Activated CD4-positive, alpha-beta T cell treated with anti-CD3 and anti-CD28 coated beads, Interleukin-2, amount 10 ng/mL, durations not matched to agents 24 days and 14 days (primary cell): Measurements from ENCODE around the gene PRELP. TPM values are rescaled to one million over a fixed set of nuclear protein-coding genes. Genes with fewer than 3 reads are reported as not detected.
"Not testable (repeated sequence)": the region's sequence is repeated elsewhere in the genome, so short reads cannot be mapped to it uniquely, and the experiment has no call there.

Experiments used
- DNase-seq: peaks from one replicate; pipeline ENCODE4 v3.0.0; 2022
- H3K27ac Mint-ChIP-seq: one replicate; pipeline ENCODE4 v1.8.0; 2022; ENCODE audit warnings: mild to moderate bottlenecking, mixed read lengths
- H3K27me3 Mint-ChIP-seq: one replicate; pipeline ENCODE4 v1.8.0; 2022; ENCODE audit warnings: mixed read lengths
- H3K36me3 Mint-ChIP-seq: one replicate; pipeline ENCODE4 v1.8.0; 2022; ENCODE audit warnings: low read depth, mild to moderate bottlenecking, mixed read lengths
- H3K4me1 Mint-ChIP-seq: one replicate; pipeline ENCODE4 v1.8.0; 2021; ENCODE audit warnings: mixed read lengths
- H3K4me3 Mint-ChIP-seq: one replicate; pipeline ENCODE4 v1.8.0; 2022; ENCODE audit warnings: mild to moderate bottlenecking, moderate library complexity, mixed read lengths
- H3K9me3 Mint-ChIP-seq: one replicate; pipeline ENCODE4 v1.8.0; 2021; ENCODE audit warnings: mixed read lengths
- intact Hi-C: fragments of 100-400 bp; cut with micrococcal nuclease; formaldehyde crosslinking; loops from one replicate; pipeline ENCODE4 v1.15.1; 2023
- total RNA-seq: library from RNA; stranded (reverse); gene quantifications from 2 replicates; pipeline ENCODE4 v1.2.3, GENCODE V29; 2022

The PRELP gene
- total RNA-seq, 1 donor from 2014 or later: not detected

- Mint-ChIP-seq H3K27me3 (peaks cover 60% of the 10 kb centered on the region), H3K9me3 (peaks cover 5% of the 10 kb centered on the region), H3K4me1 (no peaks in the 10 kb centered on the region), H3K4me3 (no peak overlapping the region), H3K36me3 (peaks cover 2% of the 10 kb centered on the region), H3K27ac (no peak overlapping the region)
- intact Hi-C loops: no loop called here
- DNase-seq: no peak
These were observed 28.5 kb upstream of the PRELP start for GRCh38 chr1:203447151-203447550.

DNA sequence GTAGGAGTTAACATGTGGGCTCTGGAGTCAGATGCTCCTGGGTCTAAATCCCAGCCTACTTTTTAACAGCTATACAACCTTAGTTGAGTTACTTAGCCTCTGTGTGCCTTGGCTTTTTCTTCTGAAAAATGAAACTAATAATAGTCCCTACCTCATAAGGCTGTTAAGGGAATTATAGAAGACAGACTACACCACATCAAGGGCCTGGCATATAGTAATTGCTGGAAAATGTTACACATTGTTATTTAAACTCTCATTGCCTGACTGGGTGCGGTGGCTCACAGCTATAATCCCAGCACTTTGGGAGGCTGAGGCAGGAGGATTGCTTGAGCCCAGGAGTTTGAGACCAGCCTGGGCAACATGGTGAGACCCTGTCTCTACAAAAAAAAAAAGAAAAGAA, 28.0 kb upstream of the PRELP start:
- H3K9me3 Mint-ChIP-seq, DNase-seq, H3K27ac Mint-ChIP-seq, intact Hi-C loops, H3K4me1 Mint-ChIP-seq, H3K36me3 Mint-ChIP-seq, H3K4me3 Mint-ChIP-seq: not testable (repeated sequence)
- H3K27me3 Mint-ChIP-seq: peaks cover 57% of the 10 kb centered on the region

DNA sequence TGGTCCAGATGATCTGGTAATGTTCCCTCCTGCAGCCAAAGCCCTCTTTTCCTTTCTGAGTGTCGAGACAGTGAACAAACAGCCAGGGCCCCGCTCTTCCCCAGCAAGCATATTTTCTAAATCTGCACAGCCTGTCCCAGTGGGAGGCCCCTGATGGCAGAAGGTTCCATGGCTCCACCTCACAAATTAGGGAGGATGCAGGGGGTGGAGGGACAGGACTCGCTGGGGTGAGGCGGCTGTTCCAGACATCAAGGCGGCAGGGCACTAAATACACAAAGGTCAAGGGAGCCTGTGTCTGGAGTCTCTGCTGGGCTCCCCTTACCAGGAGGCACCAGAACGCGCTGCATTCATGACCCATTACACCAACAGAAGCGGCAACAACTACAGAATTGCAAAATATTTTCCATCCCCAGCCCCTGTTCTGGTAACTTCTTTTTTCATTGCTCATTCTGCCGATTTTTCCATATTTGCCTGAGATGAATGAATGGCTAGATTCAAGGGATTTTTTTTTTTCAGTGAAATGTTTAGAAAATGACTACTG, 27.0 kb upstream of the PRELP start:
- peaks cover 2% of the 10 kb centered on the region for H3K36me3 Mint-ChIP-seq
- H3K4me1 Mint-ChIP-seq: no peaks in the 10 kb centered on the region
- intact Hi-C loops: no loop called here
- no peak overlapping the region for H3K27ac Mint-ChIP-seq
- H3K9me3 Mint-ChIP-seq: peaks cover 5% of the 10 kb centered on the region
- peaks cover 51% of the 10 kb centered on the region for H3K27me3 Mint-ChIP-seq
- H3K4me3 Mint-ChIP-seq: no peak overlapping the region
- DNase-seq: no peak

DNA sequence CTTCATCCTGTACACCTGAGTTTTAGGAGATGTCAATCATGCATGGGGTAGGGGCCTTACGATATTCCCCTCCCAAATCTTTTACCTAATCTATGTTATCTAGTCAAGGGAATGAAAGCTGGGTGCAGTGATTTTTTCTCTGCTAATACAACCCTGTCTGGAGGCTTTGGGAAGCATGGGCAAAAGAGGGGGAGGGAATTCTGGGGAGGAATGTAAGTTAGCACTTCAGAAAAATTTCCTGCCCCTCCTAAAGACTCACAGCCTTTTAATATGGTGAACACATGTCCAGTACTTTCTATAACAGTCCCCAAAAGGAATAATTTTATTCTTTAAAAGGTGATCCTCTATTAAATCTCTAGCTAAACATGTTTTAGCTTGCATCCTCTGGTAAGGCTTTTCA, 25.6 kb upstream of the PRELP start:
- Mint-ChIP-seq H3K9me3 (peaks cover 3% of the 10 kb centered on the region), H3K4me3 (no peak overlapping the region), H3K36me3 (peaks cover under 1% of the 10 kb centered on the region), H3K27ac (no peak overlapping the region), H3K27me3 (peaks cover 47% of the 10 kb centered on the region), H3K4me1 (no peaks in the 10 kb centered on the region)
- intact Hi-C loops: no loop called here
- DNase-seq: no peak

DNA sequence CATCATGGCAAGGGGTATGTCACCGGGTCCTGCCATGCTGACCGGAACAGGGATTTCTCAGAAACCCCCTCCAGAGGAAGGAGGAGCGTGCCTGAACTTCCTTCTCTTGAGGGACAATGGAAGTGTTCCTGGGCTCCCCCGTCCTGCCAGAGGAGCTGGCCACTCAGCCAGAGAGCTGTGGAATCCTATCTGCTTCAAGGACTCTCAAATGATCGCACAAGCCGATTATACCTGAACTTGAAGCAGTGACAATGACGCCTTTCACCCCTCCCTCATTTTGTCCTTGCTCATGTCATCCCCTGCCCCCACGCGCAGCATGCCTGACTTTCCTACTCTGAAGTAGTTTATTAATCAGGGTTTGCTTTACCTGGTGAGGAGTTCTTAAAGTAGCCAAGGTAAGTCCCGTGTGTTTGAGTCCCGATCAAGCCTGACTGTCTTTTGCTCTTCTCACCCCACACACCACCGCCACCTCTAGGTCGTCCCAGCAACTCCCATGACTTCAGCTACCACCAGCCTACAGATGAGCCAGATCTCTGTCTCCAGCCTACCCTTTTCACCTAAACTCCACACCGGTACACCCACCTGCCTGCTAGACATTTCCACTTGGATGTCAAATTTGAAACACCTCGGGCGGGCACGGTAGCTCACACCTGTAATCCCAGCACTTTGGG, 25.0 kb upstream of the PRELP start:
- no peak for DNase-seq
- intact Hi-C loops: no loop called here
- H3K36me3 Mint-ChIP-seq: no peaks in the 10 kb centered on the region
- no peaks in the 10 kb centered on the region for H3K9me3 Mint-ChIP-seq
- H3K4me1 Mint-ChIP-seq: no peaks in the 10 kb centered on the region
- H3K27ac Mint-ChIP-seq: no peak overlapping the region
- H3K27me3 Mint-ChIP-seq: peaks cover 42% of the 10 kb centered on the region
- no peak overlapping the region for H3K4me3 Mint-ChIP-seq

- peaks cover 37% of the 10 kb centered on the region for H3K27me3 Mint-ChIP-seq
- no peaks in the 10 kb centered on the region for H3K9me3 Mint-ChIP-seq
- no peak overlapping the region for H3K27ac Mint-ChIP-seq
- H3K4me3 Mint-ChIP-seq: no peak overlapping the region
- no peaks in the 10 kb centered on the region for H3K36me3 Mint-ChIP-seq
- intact Hi-C loops: no loop called here
- no peaks in the 10 kb centered on the region for H3K4me1 Mint-ChIP-seq
- no peak for DNase-seq
These were observed 23.5 kb upstream of the PRELP start for GRCh38 chr1:203451836-203452784.

DNA sequence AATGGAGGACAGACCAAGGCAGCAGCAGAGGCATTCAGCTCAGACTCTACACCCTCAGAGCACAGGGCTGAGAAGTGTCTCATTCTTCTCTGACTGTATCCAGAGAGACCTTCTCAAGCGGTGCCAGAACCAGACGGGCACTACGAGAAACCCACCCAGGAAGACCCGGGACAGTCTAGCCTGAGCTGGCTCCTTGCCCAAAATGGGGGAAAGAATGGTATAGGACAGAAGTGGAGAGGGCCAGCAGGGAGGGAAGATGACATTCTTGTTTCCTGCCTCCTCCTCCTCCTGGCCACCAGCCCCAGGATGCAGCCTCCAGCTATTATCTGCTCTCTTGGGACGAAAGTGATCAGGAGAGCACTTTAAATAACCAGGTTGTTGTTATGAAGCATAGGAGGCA, 22.6 kb upstream of the PRELP start:
- Mint-ChIP-seq H3K9me3 (no peaks in the 10 kb centered on the region), H3K27ac (no peak overlapping the region), H3K27me3 (peaks cover 32% of the 10 kb centered on the region), H3K4me1 (no peaks in the 10 kb centered on the region), H3K36me3 (no peaks in the 10 kb centered on the region), H3K4me3 (no peak overlapping the region)
- no peak for DNase-seq
- intact Hi-C loops: no loop called here

DNA sequence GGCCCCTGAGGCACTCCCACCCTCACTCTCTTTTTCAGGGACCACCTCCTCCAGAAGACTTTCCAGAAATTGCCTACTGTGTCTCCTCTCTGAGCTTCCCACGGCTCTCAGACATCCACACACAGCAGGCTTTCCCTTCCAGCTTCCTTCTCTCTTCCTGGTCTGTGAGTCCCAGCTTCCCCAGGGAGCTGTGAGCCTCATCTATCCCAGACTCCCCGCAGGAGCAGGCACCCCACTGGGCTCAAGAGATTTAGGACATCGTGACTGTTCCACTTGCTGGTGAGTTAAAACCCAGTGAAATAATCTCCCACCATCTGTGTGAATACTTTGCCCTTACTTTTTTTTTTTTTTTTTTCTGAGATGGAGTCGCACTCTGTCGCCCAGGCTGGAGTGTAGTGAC, 22.0 kb upstream of the PRELP start:
- H3K4me3 Mint-ChIP-seq: no peak overlapping the region
- no peak for DNase-seq
- no peaks in the 10 kb centered on the region for H3K36me3 Mint-ChIP-seq
- H3K27me3 Mint-ChIP-seq: peaks cover 29% of the 10 kb centered on the region
- intact Hi-C loops: no loop called here
- no peak overlapping the region for H3K27ac Mint-ChIP-seq
- H3K9me3 Mint-ChIP-seq: no peaks in the 10 kb centered on the region
- H3K4me1 Mint-ChIP-seq: no peaks in the 10 kb centered on the region

- Mint-ChIP-seq H3K9me3 (no peaks in the 10 kb centered on the region), H3K4me3 (no peak overlapping the region), H3K36me3 (no peaks in the 10 kb centered on the region), H3K27ac (no peak overlapping the region), H3K4me1 (no peaks in the 10 kb centered on the region), H3K27me3 (peaks cover 24% of the 10 kb centered on the region)
- intact Hi-C loops: no loop called here
- DNase-seq: no peak
These were observed 20.6 kb upstream of the PRELP start for GRCh38 chr1:203454986-203455471.

DNA sequence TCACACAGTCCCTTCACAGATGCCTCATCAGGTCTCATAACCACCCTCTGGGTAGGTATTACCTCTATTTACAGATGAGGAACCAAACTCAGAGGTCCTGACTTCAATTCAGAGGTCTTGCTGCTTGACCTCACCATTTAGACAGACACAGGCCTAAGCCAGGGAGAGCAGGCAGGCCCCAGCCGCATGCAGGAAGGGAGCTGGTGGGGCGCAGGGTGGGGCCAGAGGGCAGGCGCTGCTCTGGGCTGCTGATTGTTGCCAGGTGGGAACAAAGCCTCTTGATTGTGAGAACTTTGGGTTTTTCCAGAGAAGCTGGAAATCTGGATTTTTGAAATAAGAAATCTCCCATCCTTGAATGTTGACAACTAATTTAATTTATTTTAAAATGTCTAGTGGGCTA, 19.9 kb upstream of the PRELP start:
- DNase-seq: no peak
- H3K27ac Mint-ChIP-seq: no peak overlapping the region
- no peaks in the 10 kb centered on the region for H3K4me1 Mint-ChIP-seq
- no peaks in the 10 kb centered on the region for H3K9me3 Mint-ChIP-seq
- H3K36me3 Mint-ChIP-seq: no peaks in the 10 kb centered on the region
- no peak overlapping the region for H3K4me3 Mint-ChIP-seq
- intact Hi-C loops: no loop called here
- peaks cover 24% of the 10 kb centered on the region for H3K27me3 Mint-ChIP-seq

- no peak for DNase-seq
- no peaks in the 10 kb centered on the region for H3K36me3 Mint-ChIP-seq
- H3K9me3 Mint-ChIP-seq: no peaks in the 10 kb centered on the region
- no peak overlapping the region for H3K4me3 Mint-ChIP-seq
- intact Hi-C loops: no loop called here
- no peaks in the 10 kb centered on the region for H3K4me1 Mint-ChIP-seq
- H3K27ac Mint-ChIP-seq: no peak overlapping the region
- H3K27me3 Mint-ChIP-seq: peaks cover 23% of the 10 kb centered on the region
These were observed 19.0 kb upstream of the PRELP start for GRCh38 chr1:203456577-203456976.

GRCh38 chr1:203458078-203458477, 17.5 kb upstream of the PRELP start:
- Mint-ChIP-seq H3K4me3 (no peak overlapping the region), H3K27ac (no peak overlapping the region), H3K36me3 (no peaks in the 10 kb centered on the region), H3K9me3 (no peaks in the 10 kb centered on the region), H3K27me3 (peaks cover 24% of the 10 kb centered on the region), H3K4me1 (no peaks in the 10 kb centered on the region)
- no peak for DNase-seq
- intact Hi-C loops: no loop called here

DNA sequence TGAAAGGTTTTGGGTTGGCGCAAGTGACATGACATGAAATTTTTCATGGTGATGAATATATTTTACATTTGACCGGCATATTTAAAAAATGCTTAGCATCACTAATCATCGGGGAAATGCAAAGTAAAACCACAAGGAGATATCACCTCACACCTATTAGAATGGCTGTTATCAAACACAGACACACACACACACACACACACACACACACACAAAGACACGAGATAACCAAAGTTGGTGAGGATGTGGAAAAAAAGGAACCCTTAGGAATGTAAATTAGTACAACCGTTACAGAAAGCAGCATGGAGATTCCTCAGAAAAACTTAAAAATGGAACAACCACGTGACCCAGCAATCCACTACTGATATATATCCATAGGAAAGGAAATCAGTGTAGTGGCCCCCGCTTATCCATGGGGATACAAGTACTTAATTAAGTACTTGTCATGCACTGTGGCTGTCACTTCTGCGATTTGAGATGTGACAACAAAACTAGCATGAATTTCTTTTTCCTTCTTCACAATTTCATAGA, 15.9 kb upstream of the PRELP start:
- H3K9me3 Mint-ChIP-seq: no peaks in the 10 kb centered on the region
- H3K4me1 Mint-ChIP-seq: no peaks in the 10 kb centered on the region
- peaks cover 31% of the 10 kb centered on the region for H3K27me3 Mint-ChIP-seq
- no peak overlapping the region for H3K27ac Mint-ChIP-seq
- H3K36me3 Mint-ChIP-seq: no peaks in the 10 kb centered on the region
- H3K4me3 Mint-ChIP-seq: no peak overlapping the region
- DNase-seq: no peak
- intact Hi-C loops: no loop called here

DNA sequence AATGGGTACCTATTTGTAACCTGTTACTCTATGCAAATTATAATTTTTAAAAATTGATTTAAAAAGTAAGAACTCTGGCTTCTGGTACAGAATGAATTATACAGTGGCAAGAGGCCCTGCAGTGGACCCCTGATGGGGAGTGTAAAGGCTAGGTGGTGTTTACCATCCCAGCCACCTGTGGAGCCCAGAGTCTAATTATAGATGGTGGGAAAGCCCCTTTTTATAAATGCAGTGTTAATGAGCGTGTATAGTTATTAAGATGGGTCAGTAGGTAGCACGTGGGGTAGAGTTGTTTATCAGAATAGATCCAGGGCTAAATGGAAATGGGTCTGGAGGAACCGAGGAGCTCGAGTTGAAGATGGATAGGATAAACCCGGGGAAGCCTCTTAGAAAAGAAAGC, 13.9 kb upstream of the PRELP start:
- H3K9me3 Mint-ChIP-seq: no peaks in the 10 kb centered on the region
- peaks cover 26% of the 10 kb centered on the region for H3K27me3 Mint-ChIP-seq
- H3K4me3 Mint-ChIP-seq: no peak overlapping the region
- H3K27ac Mint-ChIP-seq: no peak overlapping the region
- DNase-seq: no peak
- intact Hi-C loops: no loop called here
- no peaks in the 10 kb centered on the region for H3K36me3 Mint-ChIP-seq
- no peaks in the 10 kb centered on the region for H3K4me1 Mint-ChIP-seq
